Calu3 (cell line): ENCODE results near the gene NDST1. TPM values are rescaled to one million over a fixed set of nuclear protein-coding genes. Genes with fewer than 3 reads are reported as not detected.
"Not testable (repeated sequence)": the region's sequence is repeated elsewhere in the genome, so short reads cannot be mapped to it uniquely, and the experiment has no call there.

ENCODE experiments used
- BruUV-seq: library from RNA; stranded (reverse); fragments of 400-500 nt; replicated peaks from 2 replicates; lab custom pipeline; 2021; lab: Mats Ljungman, UMichigan
- CTCF ChIA-PET: fragments of 300-600 bp; sonication (Branson Sonifier 250); formaldehyde crosslinking; loops from one replicate; lab custom pipeline; 2022; ENCODE audit warnings: antibody characterized with exemption; lab: Charles Lee
- DNase-seq: peaks from one replicate; pipeline ENCODE4 v3.0.0; 2022
- H3K27ac Mint-ChIP-seq: one replicate; pipeline ENCODE4 v1.8.0; 2022; ENCODE audit warnings: mixed read lengths; ENCODE audit not compliant: unreplicated experiment
- H3K27me3 Mint-ChIP-seq: one replicate; pipeline ENCODE4 v1.8.0; 2022; ENCODE audit warnings: mixed read lengths; ENCODE audit not compliant: unreplicated experiment
- H3K36me3 Mint-ChIP-seq: one replicate; pipeline ENCODE4 v1.8.0; 2022; ENCODE audit warnings: mild to moderate bottlenecking, moderate library complexity, mixed read lengths; ENCODE audit not compliant: insufficient read depth, unreplicated experiment
- H3K4me1 Mint-ChIP-seq: one replicate; pipeline ENCODE4 v1.8.0; 2022; ENCODE audit warnings: mild to moderate bottlenecking, low read depth, mixed read lengths; ENCODE audit not compliant: unreplicated experiment
- H3K4me3 Mint-ChIP-seq: one replicate; pipeline ENCODE4 v1.8.0; 2022; ENCODE audit warnings: mild to moderate bottlenecking, low read depth, moderate library complexity, mixed read lengths; ENCODE audit not compliant: unreplicated experiment
- H3K9me3 Mint-ChIP-seq: one replicate; pipeline ENCODE4 v1.8.0; 2022; ENCODE audit warnings: low read depth, mixed read lengths; ENCODE audit not compliant: unreplicated experiment
- CTCF ChIP-seq: fragments of 200-600 bp; IDR thresholded peaks from one replicate; pipeline ENCODE4 v1.8.0; 2022; ENCODE audit warnings: antibody characterized with exemption; ENCODE audit not compliant: unreplicated experiment
- intact Hi-C: fragments of 100-400 bp; cut with micrococcal nuclease; formaldehyde crosslinking; loops from one replicate; pipeline ENCODE4 v1.10.0; 2022; ENCODE audit not compliant: unreplicated experiment
- total RNA-seq: library from RNA; stranded (reverse); gene quantifications from 2 replicates; pipeline ENCODE4 v1.2.3, GENCODE V29; 2022

NDST1 gene
- total RNA-seq, 1 experiment from 2014 or later = 72.6 TPM

- Mint-ChIP-seq H3K4me3 (peak overlapping the region; percentile 27), H3K27ac (peak overlapping the region; percentile 88), H3K9me3 (no peaks in the 10 kb centered on the region), H3K27me3 (no peaks in the 10 kb centered on the region), H3K4me1 (peaks cover 48% of the 10 kb centered on the region), H3K36me3 (peaks cover 9% of the 10 kb centered on the region)
- no TSS peak for BruUV-seq
- CTCF ChIA-PET = interaction anchor here (0.6 to 1.9 kb wide), 6 partner anchors 9 to 586 kb away, joined by 3 to 12 read pairs (median 6); no protein-coding TSS in a partner anchor
- DNase-seq = peak; percentile 79
- intact Hi-C loops = loop anchor here (5.0 kb wide), 1 partner anchor 43 kb away; no protein-coding TSS in a partner anchor
- TF ChIP-seq CTCF = no peak
These were observed 34.1 kb upstream of the NDST1 start for GRCh38 chr5:150473673-150474358.

- H3K27ac Mint-ChIP-seq, DNase-seq, CTCF ChIA-PET, H3K27me3 Mint-ChIP-seq, BruUV-seq, H3K9me3 Mint-ChIP-seq, H3K4me3 Mint-ChIP-seq, intact Hi-C loops, H3K36me3 Mint-ChIP-seq: not testable (repeated sequence)
- H3K4me1 Mint-ChIP-seq = peaks cover 51% of the 10 kb centered on the region
These were observed 31.4 kb upstream of the NDST1 start for GRCh38 chr5:150476568-150476967.

- Mint-ChIP-seq H3K27me3 (no peaks in the 10 kb centered on the region), H3K4me3 (no peak overlapping the region), H3K9me3 (no peaks in the 10 kb centered on the region), H3K27ac (no peak overlapping the region), H3K36me3 (no peaks in the 10 kb centered on the region), H3K4me1 (peaks cover 42% of the 10 kb centered on the region)
- BruUV-seq = no TSS peak
- DNase-seq = no peak
- CTCF ChIA-PET = no interaction called here
- no peak for TF ChIP-seq CTCF
- intact Hi-C loops = no loop called here
These were observed 28.5 kb upstream of the NDST1 start for GRCh38 chr5:150479416-150479815.

- Mint-ChIP-seq H3K36me3 (peaks cover 14% of the 10 kb centered on the region), H3K27me3 (no peaks in the 10 kb centered on the region), H3K27ac (no peak overlapping the region), H3K9me3 (no peaks in the 10 kb centered on the region), H3K4me3 (no peak overlapping the region), H3K4me1 (peaks cover 20% of the 10 kb centered on the region)
- BruUV-seq = no TSS peak
- intact Hi-C loops = no loop called here
- DNase-seq = no peak
- CTCF ChIA-PET = no interaction called here
- TF ChIP-seq CTCF = no peak
These were observed 26.3 kb upstream of the NDST1 start for GRCh38 chr5:150481708-150481965.

- no peak for TF ChIP-seq CTCF
- no peak for DNase-seq
- H3K27ac Mint-ChIP-seq = no peak overlapping the region
- no peak overlapping the region for H3K4me3 Mint-ChIP-seq
- intact Hi-C loops = no loop called here
- BruUV-seq = no TSS peak
- H3K27me3 Mint-ChIP-seq = no peaks in the 10 kb centered on the region
- no peaks in the 10 kb centered on the region for H3K9me3 Mint-ChIP-seq
- H3K36me3 Mint-ChIP-seq = peaks cover 17% of the 10 kb centered on the region
- CTCF ChIA-PET = interaction anchor here (1.0 to 1.3 kb wide), 2 partner anchors 18 to 36 kb away, joined by 3 to 8 read pairs; no protein-coding TSS in a partner anchor
- peaks cover 17% of the 10 kb centered on the region for H3K4me1 Mint-ChIP-seq
These were observed 25.9 kb upstream of the NDST1 start for GRCh38 chr5:150481972-150482406.
